Measurements from ENCODE around the gene EPHA10. TPM values are rescaled to one million over a fixed set of nuclear protein-coding genes. Genes with fewer than 3 reads are reported as not detected.
"Not testable (repeated sequence)": the region's sequence is repeated elsewhere in the genome, so short reads cannot be mapped to it uniquely, and the experiment has no call there.

EPHA10 gene
- total RNA-seq, 1 experiment from 2014 or later, result not detected

DNA sequence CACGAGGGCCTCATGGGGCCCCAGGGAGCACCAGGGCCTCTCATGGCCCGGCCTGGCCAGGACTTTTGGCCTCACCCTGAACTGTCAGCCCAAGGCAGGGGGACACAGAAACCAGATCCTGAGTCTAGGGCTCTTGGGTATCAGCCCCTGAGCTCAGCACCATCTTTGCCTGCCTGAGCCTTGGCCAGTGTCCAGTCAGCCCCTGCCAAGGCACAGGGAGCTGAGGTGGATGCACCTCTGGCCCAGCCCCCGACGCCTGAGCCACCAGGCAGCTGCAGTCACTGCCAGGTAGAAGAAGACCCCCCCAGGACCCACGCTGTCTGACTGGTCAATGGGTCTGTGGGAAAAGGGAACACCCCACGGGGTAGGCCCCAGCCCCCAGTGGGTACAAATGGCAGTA is 47.3 kb downstream of the EPHA10 start:
- DNase-seq (ENCODE audit: low read depth), result no peak

DNA sequence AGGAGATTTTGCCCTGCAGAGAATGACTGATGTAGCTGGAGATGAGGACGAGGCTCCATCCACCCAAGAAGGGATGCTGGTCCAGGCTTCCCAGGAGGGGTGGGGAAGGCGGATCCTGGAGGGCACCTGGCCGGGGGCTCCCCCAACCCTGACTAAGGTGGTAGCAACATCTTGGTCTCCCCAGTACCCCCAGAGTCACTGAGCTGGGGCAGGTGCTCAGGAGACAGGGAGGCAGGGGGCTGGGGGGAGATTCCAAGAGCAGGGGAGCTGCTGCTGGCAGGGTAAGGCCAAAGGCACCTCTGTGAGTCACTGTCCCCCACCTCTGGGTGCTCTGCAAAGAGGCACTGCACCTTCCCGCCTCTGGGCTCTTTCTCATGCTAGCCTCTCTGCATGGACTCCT is 48.6 kb downstream of the EPHA10 start:
- no peak for DNase-seq (ENCODE audit: low read depth)

DNA sequence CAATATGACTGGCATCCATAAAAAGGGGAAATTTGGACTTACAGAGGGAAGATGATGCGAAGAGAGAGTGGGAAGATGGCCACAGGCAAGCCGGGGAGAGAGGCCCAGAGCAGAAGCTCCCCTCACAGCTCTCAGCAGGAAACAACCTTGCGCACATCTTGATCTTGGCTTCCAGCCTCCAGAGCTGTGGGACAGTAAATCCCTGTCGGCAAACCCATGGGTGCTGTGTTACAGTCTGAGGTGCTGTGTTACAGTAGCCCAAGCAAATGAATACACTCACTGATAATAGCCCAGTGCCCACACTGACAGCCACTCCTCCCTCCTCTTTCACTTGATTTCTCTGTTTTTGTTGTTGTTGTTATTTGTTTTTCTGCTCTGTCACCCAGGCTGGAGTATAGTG is 50.2 kb downstream of the EPHA10 start:
- DNase-seq (ENCODE audit: low read depth), result no peak

DNA sequence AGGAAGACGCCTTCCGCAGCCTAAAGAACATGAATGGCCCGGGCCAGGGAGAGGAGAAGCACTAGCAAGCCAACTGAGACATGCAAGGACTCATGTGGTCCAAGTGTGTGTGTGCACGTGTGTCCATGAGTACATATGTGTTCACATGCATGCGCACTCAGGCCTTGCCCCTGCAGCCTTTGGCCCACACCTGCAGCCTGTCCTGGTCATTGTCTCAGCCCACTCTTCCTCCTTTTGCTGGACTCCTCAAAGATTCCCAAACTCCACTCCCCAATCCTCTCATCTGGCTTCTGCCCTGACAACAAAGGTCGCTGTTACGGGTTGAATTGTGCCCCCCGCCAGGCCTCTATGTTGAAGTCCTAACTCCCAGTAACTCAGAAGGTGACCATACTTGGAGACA is 50.7 kb downstream of the EPHA10 start:
- DNase-seq (ENCODE audit: low read depth), result no peak

DNA sequence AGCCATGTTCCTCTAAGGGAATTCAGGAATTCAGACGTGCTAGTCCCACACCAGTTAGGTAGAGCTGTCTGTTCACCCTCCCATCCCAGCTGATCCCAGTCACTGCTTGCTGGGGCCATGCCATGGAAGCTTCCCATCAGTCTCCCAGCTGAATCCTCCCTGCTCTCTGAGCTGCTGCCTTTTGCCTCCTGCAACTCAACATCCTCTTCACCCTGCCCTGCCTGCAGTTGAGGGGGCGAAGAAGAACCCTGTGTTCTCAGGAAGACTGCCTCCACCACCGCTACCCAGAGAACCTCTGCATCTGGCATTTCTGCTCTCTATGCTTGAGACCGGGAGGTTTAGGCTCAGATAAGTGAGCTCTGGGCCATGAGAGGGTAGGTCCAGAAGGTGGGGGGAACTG is 56.4 kb downstream of the EPHA10 start:
- DNase-seq (ENCODE audit: low read depth), result no peak

DNA sequence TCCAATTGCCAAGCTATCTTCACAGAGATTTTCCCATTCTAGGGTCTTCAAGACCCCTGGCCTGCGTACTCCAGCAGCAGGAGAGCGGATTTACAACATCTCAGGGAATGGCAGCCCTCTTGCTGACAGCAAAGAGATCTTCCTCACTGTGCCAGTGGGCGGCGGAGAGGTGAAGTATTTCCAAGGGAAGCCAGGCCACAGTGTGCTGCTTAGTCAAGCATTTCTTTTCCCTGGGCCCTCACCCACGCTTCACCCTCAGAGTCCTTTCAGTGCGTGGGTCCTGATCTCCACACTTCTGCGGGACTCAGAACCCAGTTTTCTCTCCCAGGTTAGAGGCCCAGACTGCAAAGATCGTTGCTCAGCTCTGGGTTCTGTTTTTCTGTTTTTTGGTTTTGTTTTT is 59.5 kb downstream of the EPHA10 start:
- no peak for DNase-seq (ENCODE audit: low read depth)

DNA sequence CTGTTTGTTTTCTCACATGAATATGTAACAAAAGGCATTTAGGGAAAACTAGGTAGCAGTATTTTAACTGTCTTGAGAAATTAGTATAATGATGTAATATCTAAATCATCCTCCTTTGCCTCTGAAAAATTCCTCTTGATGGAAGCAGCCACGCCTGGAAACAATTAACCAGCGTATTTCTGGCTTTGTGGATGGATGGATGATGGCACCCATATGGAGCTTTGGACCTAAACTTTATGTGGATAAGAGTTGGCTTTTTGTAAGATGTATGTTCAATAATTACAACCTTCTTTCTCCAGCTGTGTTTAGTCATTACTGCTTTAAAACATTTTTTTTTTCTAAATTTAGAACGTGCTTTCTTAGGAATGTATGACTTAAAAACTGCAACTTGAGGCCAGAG is 60.0 kb downstream of the EPHA10 start:
- no peak for DNase-seq (ENCODE audit: low read depth)

DNA sequence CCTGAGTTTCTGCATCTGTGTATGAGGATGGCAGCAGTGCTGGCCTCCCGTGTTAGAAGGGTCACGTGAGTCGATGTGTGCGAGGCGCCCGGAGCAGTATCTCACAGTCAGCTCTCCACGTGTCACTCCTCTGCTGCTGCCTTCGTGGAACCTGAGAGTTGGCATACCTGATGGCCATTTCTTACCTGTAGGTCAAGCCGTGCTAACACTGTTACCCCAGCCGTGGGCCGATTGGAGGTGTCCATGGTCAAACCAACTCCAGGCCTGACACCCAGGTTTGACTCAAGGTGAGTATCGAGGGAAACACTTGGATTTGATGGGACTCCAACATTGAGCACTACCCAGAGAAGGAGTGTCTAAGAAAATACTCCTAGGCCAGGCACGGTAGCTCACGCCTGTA is 61.9 kb downstream of the EPHA10 start:
- DNase-seq (ENCODE audit: low read depth), result no peak

DNA sequence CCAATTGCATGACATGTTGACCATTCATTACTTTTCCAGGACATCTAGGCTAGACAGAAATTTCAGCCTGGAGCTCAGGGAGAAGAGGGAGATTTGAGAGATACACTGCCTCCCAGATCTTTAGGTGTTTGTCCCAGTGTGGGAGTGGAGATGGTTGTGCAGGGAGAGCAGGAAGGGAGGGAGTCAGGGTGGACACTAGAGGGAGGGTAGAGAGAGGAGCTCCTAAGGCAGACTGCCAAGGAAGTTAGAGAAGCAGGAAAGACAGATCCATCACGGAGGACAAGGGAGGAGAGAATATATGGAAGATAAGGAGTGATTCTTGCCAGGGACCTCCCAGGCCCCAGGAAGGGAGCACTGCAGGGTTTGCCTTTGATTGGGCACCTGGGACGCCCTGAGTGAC is 63.9 kb downstream of the EPHA10 start:
- DNase-seq (ENCODE audit: low read depth), result no peak

DNA sequence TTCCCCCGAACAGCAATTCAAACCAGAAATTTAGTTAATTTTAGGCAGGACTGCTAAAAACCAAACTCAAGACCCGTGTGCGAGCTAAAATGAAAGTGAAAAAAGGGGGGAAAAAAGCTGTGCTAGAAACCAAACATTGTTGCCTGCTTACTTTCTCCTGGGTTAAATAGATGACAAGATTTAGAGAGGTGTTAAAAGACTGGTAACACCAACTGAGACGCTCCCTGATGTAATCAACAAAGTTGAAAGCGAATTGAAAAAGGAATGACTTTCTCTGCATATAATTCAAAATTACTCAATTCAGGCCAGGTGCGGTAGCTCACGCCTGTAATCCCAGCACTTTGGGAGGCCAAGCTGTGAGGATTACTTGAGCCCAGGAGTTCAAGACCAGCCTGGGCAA is 65.8 kb downstream of the EPHA10 start:
- no peak for DNase-seq (ENCODE audit: low read depth)

DNA sequence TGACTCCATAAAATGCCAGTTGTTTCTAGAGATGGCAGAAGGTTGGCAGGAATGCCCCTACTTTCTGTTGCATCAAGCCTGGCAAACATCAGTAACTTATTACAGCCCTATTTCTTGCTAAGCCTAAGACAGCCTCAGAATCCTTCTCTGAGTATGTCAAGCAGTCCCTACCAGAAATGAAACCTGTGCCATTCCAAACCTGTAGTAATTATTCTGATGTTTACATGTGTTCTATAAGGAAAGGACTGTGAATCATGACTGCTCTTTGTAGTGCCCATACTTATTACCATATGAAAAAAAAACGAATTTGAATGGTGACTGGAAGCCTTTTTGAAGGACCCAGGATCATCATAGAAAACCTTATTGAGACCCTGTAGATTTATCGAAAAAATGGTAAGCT is 67.2 kb downstream of the EPHA10 start:
- DNase-seq (ENCODE audit: low read depth), result no peak

DNA sequence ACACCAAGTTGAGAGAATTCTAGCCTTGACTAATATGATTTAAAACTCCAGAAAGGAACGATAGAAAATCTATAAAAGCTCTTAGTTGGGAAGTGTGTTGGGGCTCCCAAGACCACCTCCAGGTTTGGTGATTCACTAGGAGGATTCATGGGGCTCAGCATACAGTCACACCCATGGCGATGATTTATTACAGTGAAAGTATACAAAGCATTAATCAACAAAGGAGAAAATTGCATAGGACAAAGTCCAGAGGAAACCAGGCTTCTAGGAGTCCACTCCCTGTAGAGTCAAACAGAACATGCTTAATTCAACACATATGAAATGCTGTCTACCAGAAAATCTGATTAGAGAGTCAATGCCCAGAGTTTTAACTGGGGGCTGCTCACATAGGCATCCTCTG is 67.8 kb downstream of the EPHA10 start:
- DNase-seq (ENCODE audit: low read depth), result no peak

DNA sequence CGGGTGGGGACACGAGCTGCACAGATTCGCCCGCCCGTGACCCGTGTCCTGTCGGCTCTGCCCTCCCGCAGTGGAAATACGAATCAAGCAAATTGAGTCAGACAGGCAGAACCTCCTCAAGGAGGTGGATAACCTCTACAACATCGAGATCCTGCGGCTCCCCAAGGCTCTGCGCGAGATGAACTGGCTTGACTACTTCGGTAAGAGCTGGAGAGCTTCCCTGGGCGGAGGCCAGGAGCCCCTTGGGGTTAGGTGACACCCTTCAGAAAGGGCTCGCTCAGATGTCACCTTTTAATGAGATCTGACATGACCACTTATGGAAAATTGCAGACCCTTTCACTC is 72.1 kb downstream of the EPHA10 start:
- DNase-seq (ENCODE audit: low read depth), result peak; percentile 12

DNA sequence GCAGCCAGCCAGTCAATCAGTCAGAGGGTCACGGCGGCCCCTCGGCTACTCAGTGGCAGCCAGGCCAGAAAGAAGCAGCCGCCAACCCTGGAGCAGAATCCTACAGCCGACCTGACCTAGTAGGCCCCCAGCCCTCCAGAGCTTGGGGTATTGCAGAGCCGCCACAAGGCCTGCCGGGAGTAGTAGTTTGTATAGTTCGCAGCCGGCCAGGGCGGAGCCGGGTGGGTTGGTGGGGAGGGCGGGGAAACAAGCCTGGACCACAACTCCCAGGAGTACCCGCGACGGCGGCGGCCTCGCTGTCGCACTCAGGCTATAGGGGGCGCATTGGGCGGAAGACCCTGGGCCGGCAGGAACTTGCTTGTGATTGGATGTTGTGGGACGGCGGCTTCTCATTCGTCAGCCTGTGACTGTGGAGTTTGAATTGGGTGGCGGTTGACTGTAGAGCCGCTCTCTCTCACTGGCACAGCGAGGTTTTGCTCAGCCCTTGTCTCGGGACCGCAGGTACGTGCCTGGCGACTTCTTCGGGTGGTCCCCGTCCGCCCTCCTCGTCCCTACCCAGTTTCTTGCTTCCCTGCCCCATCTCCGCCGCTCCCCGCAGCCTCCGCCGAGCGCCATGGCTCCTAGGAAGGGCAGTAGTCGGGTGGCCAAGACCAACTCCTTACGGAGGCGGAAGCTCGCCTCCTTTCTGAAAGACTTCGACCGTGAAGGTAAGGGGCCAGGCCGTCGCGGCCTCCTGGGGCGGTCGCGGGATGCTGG is 72.7 kb downstream of the EPHA10 start, which contains the start of gene CDCA8:
CDCA8 (plus strand) TSS at position 439 of the 756 bp plus-strand sequence; CDS start at position 614, 175 bp downstream.
- DNase-seq (ENCODE audit: low read depth), result peak; percentile 96

DNA sequence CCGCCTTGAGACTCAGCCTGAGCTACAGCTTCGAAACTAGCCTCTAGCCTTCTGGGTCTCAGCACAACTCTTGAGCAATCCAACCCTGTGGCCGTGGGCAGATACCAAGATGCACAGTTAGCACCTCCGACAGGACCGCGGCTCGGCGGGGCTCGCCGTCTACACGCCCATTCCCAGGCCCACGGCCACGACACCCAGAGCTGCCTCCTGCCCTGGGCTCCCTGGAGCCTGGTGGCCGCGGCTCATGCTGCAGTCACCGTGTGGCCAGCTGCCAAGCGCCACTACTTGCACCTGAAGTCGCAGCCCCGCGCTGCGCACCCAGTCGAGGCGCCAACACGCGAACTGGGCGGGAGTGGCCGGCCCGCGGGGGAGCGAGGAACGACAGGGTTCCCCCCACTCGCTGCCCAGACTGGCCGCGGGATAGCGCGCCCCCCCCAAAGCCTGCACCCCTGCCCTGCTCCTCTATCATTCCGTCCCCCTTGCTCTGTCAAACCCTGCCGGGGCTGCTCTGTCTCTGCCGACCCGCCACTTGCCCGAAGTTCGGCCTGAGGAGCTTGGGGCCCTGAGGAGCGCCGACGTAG is 73.3 kb downstream of the EPHA10 start:
- DNase-seq (ENCODE audit: low read depth), result peak; percentile 18

DNA sequence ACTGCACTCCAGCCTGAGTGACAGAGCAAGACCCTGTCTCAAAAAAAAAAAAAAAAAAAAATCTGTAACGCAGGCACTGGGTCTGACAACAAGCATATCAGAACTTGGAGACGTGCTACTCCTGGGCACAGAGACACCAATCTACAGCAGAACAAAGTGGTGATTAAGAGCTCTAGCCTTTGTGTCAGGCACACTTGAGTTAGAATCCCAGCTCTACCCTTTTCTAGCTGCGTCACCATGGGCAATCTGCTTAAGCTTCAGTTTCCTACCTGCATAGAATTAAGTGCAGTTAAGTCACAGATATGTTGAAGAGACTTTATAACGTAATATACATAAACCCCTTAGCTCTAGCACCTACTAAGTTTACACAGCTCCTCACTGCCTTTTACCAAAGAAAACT is 76.0 kb downstream of the EPHA10 start:
- no peak for DNase-seq (ENCODE audit: low read depth)

DNA sequence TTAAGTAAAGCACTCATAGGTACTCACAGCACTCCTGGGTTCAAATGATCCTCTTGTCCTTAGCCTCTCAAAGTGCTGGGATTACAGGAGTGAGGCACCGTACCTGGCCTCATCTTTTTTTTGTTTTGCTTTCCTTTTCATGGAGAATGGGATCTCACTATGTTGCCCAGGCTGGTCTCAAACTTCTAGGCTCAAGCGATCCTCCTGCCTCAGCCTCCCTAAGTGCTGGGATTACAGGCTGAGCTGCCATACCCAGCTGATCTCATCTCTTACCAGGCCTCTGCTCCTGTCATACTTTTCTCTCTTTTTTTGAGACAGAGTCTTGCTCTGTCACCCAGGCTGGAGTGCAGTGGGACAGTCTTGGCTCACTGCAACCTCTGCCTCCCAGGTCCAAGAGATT is 77.2 kb downstream of the EPHA10 start:
- not testable (repeated sequence) for DNase-seq (ENCODE audit: low read depth)

DNA sequence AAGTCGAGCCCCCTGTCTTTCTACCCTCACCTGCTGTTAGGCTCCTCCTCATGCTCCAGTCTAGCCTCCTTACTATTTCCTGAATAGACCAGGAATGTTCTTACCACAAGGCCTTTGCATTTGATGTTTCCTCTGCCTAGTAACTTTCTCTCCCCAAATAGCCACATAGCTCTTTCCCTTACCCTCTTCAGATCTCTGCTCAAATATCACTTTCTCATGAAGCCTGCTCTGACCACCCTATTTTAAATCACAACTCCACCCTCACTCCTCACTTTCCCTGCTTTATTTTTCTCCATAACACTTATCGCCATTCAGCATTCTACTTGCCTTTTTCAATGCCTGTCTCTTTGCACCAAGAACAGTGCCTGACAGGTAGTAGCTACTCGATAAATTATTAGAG is 79.2 kb downstream of the EPHA10 start:
- DNase-seq (ENCODE audit: low read depth), result no peak

DNA sequence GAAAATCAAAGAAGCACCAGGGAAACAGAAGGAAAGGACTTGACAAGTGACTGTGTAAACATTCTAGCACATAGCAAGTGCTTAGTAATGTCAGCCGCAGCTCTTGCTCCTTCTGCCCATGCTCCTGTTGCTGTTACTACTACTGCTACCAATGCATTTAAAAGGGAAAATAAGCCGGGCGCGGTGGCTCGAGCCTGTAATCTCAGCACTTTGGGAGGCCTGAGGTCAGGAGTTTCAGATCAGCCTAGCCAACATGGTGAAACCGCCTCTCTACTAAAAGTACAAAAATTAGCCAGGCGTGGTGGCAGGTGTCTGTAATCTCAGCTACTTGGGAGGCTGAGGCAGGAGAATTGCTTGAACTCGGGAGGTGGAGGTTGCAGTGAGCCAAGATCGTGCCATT is 80.7 kb downstream of the EPHA10 start:
- DNase-seq (ENCODE audit: low read depth), result not testable (repeated sequence)

DNA sequence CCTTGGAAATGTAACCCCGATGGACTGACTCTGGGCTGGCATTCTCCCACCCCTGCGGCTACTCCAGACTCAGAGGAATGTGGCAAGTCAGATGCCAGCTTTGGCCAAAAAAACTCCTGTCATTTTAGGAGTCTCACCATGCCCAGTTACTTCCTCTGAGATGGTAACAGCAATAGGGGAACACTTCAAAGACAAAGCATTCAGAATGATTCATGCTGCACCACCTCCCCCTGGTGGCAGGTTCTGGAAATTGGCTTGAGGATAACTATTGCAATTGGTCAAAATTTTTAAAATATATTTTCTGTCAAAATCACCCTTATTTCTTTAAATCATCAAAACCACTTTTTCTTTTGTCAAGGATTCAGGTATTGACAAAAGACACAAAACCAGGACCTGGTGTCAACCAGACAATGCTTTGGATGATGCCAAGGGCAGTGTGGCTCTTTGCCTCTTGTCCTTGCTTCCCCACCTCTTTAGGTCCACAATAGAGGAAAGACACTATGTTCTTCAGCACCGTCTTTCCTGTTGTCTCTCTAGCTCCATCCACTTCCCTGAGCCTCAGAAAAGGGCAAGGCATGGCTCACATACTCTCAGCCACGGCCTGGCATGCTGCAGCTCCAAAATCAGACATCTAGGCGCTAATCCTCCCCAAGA is 82.5 kb downstream of the EPHA10 start:
- DNase-seq (ENCODE audit: low read depth), result peak; percentile 70

DNA sequence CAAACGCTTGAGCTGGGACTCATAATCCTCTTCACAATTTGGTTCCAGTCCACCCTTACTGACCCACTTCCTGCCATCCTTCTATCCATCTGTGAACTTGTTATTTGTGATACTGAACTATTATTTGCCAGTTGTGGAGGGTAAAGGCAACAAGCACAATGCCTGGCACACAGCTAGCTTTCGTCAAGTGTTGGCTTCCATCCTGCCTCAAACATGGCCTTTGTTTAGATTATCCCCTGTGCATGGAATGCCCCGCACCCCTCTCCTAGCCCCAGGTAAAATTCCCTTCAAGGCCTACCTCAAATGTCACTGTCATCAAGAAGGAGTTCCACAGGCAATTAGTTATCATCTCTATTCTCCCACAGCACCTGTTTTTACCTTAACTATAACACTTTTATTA is 84.0 kb downstream of the EPHA10 start:
- no peak for DNase-seq (ENCODE audit: low read depth)

DNA sequence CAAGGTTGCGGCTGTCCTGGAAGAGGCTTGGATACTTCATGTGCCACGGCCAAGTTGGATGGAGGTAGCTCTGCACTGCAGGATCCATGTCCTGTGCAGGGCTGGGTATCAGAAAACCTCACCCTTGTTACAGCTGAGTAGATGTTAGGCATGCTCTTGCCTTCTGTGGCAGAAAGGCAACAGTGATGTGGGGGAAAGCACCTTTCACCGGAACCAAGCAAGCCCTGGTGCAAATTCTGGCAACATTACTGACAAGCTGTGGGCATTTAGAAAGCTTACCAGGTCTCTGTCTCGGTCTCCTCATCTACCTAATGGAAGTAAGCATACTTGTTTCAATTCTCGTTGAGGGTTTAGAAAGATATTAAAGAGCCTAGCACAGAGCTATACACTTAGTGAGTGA is 87.1 kb downstream of the EPHA10 start:
- DNase-seq (ENCODE audit: low read depth), result no peak

DNA sequence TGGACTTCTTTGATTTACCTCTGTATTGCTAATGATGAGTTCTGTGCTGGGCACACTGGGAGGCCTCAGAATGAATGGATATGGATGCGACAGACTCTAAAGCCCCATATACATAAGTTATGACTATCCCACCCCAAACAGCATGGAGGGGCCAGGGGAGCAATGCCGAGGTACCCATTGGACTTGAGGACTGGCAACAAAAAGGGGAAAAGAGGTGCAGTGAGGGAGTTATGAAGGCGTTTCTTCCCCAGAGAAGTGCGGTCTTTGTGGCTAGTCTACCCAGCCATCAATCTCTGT is 87.8 kb downstream of the EPHA10 start:
- no peak for DNase-seq (ENCODE audit: low read depth)

Data from LHCN-M2 (cell line).